GM18526 (cell line): ENCODE data around the gene NINL.

Experiments
- POLR2A ChIP-seq: IDR thresholded peaks from 3 replicates; pipeline ENCODE4 v1.6.1; 2011; ENCODE audit not compliant: insufficient read length; ENCODE audit errors: extremely low read depth

The NINL gene

DNA sequence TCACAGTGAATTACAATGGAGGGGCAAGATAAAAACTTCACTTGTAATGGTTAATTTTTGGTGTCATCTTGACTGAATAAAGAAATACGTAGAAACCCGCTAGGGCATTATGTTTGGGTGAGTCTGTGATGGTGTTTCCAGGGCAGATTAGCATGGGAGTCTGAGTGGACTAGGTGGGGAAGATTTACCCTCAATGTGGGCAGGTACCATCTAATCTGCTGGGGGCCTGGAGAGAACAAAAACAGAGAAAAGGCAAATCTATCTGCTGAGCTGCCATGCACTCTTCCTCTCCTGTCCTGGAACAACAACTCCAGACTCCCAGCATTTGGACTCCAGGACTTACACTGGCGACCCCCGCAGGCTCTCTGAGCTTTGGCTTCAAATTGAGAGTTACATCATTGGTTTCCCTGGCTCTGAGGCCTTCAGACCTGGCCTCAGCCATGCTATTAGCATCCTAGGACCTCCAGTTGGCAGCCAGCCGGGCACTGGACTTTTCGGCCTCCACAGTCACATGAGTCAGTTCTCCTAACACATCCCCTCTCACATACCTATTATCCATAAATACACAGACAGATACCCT, 19.7 kb downstream of the NINL start:
- TF ChIP-seq POLR2A = no peak

DNA sequence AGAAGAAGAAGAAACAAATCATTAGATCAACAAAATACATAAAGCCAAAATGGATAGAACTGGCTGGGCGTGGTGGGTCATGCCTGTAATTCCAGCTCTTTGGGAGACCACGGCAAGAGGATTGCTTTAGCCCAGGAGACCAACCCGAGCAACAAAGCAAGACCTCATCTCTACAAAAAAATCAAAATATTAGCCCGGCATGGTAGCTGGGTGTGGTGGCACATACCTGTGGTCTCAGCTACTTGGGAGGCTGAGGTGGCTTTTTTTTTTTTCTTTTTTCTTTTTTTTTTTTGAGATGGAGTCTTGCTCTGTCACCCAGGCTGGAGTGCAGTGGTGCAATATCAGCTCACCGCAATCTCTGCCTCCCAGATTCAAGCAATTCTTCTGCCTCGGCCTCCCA, 21.5 kb downstream of the NINL start:
- TF ChIP-seq POLR2A = no peak

GRCh38 chr20:25563362-25563761, 22.0 kb downstream of the NINL start:
- no peak for TF ChIP-seq POLR2A

DNA sequence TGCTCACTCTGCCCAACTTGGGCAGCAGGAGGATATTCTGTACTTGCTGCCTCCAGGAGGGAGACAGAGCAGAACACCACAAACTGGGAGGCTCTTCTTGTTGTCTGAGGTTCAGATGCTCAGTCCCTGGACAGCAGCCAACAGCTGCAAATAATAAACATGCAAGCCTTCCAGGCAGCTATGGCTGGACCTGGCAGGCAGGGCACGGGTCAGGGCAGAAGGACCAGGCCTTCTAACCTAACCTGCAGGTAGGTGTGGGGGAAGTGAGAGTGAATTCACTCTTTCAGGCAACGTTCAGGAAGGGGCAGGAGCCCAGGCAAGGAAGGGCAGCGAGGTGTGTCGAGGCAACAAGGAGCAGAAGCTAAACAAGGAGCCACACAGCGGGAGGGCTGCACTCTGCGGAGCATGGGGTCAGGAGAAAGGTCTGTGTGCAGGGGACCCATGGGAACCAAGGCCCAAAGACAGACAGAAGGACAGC, 31.5 kb downstream of the NINL start:
- TF ChIP-seq POLR2A = no peak

GRCh38 chr20:25552977-25553376, 32.4 kb downstream of the NINL start:
- TF ChIP-seq POLR2A = no peak

GRCh38 chr20:25551413-25552215, 33.7 kb downstream of the NINL start:
- TF ChIP-seq POLR2A = no peak

DNA sequence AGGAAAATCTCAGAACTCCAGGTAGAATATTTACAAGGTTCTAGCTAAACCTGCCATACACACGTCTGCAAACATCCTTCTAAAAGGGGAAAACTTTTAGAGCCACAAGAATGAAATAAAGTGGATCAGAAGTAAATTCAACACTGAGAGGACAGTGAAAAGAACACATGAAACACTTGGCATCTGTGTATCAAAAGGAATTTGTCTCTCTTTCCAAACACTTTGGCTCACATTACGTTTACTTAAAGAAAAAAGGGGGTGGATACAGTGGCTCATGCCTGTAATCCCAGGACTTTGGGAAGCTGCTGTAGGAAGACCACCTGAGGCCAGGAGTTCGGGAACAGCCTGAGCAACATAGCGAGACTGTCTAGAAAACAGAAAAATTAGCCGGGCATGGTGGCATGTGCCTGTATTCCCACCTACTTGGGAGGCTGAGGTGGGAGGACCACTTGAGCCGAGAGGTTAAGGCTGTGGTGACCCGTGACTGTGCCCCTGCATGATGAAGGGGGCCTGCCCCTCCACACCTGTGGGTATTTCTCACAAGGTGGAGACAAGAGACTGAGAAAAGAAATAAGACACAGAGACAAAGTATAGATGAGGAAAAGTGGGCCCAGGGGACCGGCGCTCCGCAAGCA, 35.4 kb downstream of the NINL start:
- TF ChIP-seq POLR2A = no peak

DNA sequence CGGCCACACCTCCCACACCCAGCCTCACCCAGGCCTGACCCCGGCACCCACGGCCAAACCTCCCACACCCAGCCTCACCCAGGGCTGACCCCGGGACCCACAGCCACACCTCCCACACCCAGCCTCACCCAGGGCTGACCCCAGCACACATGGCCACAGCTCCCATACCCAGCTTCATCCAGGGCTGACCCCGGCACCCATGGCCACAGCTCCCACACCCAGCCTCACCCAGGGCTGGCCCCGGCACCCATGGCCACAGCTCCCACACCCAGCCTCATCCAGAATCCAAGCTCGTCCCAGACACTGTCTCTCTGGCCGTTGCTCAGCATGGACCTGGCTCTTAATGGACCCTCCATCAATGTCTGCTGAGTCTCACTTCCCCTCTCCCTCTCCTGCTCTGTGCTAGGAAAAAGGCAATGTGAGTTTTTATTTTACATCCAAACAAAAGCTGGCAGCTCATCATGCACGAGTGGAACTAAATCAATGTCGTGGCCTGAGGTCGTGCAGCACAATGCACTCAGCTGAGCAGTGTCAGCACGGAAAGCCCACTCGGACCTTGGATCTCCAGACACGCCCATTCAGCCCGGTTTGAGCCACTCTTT, 36.1 kb downstream of the NINL start:
- TF ChIP-seq POLR2A = no peak

- no peak for TF ChIP-seq POLR2A
Measured at GRCh38 chr20:25548613-25549086, 36.7 kb downstream of the NINL start.

- no peak for TF ChIP-seq POLR2A
Measured at GRCh38 chr20:25547999-25548398, 37.3 kb downstream of the NINL start.

DNA sequence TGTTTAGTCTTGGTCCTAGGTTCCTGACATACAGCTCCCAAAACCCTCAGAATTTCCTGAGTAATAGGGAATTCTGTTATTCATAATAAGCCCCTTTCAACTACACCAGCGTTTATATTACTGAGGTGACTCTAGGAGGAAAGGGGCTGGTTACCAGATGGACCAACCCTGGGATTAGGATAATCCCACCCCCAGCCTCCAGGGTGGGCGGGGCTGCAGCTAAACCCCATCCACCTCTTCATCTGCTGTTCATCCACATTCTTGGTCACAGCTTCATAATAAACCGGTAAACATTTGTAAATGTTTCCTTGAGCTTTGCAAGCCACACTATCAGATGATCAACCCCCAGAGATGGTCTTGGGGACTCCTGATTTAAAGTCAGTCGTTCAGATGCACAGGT, 38.3 kb downstream of the NINL start:
- no peak for TF ChIP-seq POLR2A

- TF ChIP-seq POLR2A = no peak
Measured at GRCh38 chr20:25546048-25546447, 39.3 kb downstream of the NINL start.

DNA sequence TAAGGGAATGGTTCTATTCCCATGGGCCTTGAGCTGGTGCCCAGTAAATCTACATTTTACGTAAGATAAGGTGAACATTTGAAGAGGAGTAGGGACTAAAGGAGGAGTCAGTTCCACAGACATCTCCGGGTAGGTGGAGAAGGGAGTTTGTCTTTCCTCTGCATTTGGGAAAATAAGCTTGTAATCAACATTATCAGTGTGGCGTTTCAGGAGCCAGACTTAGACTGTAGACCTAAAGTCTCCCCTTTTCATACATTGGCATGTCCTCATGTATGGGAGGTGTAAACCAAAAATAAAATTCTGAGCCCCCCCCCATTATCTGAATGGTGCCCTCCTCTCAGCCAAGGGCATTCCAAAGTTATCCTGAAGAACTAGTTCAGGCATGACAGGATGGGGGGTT, 40.2 kb downstream of the NINL start:
- TF ChIP-seq POLR2A = no peak

- no peak for TF ChIP-seq POLR2A
Measured at GRCh38 chr20:25544734-25545133, 40.6 kb downstream of the NINL start.

DNA sequence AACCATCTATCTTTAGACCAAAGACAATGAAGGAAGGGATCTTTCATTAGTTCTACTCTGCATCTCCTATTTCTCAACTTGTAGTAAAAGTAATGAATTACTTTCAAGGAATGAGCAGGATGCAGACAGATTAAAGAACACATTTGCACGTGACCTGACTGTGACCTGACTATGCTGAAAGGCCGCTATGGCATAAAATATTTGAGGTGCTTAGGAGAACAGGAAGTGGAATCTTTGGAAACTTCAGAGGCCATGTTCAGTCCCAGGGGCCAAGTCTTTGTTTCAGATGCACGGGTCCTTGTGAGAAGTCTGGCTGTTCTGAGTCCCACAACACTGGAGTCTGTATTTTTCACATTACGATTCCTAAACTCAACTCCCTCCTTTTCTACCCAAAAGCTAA, 41.0 kb downstream of the NINL start:
- no peak for TF ChIP-seq POLR2A

DNA sequence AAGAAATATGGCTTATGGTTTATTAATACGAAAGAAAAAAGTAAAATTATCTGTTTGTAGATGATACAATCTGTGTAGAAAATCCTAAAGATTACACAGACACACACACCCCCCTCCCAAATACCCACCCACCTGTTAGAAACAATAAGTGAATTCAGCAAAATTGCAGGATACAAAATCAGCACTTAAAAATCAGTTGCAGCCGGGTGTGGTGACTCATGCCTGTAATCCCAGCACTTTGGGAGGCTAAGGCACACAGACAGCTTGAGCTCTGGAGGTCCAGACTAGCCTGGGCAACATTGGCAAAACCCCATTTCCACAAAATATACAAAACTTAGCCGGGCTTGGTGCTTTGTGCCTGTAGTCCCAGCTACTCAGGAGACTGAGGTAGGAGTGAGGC, 42.3 kb downstream of the NINL start:
- no peak for TF ChIP-seq POLR2A
